Glomerular visceral epithelial cell (primary cell): ENCODE measurements around the gene KIF18A.
"Not testable (repeated sequence)": the region's sequence is repeated elsewhere in the genome, so short reads cannot be mapped to it uniquely, and the experiment has no call there.

Experiments used
- DNase-seq: peaks from one replicate; pipeline ENCODE4 v3.0.0-alpha.2; 2016; ENCODE audit errors: extremely low spot score

Gene KIF18A

DNA sequence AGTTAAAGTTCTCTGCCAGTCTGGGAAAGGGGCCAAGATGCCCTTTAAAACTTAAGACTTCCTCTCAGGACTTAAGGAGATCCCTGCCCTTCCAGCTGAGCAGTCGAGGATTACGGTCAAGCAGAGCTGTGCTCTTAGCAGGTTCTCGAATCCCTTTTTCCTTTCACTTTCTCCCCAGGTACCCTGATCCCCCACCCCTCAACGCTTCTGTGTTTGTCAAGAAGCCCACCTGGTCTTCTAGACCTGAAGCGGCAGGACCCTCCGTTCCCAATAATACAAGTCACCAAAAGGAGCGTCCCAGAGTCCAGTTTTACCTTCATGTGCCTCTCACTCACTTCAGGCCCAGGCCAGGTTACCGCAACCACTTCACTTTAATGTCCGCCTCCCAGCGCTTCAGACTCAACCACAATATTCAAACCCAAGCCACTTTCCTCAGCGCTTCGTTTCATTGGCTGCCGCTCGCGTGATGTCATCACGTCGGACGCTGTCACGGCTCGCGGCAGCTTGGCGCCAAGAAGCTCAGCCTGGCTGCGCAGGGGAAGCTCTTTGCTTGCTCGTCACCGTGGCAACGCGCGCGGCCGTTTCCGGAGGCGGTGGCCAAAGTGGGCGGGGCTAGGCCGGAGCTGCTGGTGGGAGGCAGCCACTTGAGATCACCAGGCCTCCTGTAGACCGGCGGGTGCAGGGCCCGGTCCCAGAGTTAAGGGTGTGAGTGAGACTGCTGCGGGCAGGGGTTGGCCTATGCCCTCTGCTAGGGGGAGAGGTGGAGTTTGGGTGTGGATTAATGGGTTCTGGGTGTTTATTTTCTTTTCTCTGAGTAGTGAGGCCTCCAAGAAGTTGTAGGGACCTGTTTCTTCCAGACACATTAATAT lies at the start of gene KIF18A, which contains the start of gene METTL15:
Gene KIF18A (minus strand): TSS at position 407 of the 869 bp plus-strand sequence. CDS start 10,209 bp downstream, outside the sequence.
Gene METTL15 (plus strand): TSS at position 639 of the 869 bp plus-strand sequence. CDS start 4,947 bp downstream, outside the sequence.
- DNase-seq = peak; percentile 99

DNA sequence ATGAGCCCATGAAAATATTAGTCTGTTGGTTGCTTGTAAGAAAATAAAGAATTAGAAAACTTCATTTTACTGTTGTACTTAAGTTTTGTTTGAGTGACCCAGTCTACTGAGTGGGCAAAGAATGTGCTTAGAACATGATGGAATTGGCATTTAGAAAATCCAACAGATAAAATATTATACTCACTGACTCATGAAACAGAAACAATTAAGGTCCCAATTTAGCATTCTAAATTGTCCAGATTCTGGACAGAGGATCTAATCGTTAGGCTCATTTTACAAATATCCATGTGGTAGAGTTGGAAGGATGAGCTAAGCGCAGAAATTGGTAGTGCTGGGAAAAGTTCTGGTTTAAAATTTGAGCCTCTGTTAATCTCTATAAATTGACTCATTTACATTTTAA lies 45.6 kb upstream of the KIF18A start:
- DNase-seq = no peak

DNA sequence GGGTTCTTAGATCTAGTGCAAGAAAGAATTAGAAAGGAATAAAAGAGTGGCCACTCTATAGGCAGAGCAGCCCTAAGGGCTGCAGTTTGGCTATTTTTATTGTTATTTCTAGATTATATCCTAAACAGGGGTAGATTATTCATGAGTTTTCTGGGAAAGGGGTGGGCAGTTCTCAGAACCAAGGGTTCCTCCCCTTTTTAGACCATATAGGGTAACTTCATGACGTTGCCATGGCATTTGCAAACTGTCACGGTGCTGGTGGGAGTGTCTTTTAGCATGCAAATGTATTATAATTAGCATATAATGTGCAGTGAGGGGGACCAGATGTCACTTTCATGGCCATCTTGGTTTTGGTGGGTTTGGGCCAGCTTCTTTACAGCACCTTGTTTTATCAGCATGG lies 44.8 kb upstream of the KIF18A start:
- DNase-seq = no peak

DNA sequence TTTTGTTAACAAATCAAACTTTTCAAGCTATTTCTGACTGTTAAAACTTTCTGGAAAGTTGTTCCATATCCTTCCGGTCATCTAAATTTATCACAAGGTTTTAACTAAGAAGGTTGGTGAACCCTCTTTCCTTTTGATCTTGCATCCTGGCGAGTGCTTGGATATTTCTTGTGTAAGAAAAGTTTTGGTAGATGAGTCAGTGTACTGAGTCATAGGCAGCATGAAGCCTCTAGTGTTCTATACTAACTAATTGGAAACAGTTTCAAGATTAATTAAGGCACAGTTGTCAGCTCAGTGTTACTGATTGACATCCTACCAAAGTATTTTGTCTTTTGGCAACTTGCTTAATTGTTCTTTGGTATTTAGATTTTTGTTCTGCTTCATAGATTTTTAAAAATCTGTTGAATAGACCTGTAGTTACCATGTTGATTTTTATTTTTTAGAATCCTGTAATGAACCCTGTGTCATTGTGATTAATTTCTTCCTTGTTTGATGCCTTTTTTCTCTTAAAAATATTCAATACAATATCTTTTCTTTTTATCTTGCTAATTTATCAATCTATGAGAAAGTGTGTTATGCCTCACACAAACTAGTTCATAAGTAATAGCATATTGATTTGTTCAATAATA lies 38.3 kb upstream of the KIF18A start:
- peak; percentile 69 for DNase-seq

DNA sequence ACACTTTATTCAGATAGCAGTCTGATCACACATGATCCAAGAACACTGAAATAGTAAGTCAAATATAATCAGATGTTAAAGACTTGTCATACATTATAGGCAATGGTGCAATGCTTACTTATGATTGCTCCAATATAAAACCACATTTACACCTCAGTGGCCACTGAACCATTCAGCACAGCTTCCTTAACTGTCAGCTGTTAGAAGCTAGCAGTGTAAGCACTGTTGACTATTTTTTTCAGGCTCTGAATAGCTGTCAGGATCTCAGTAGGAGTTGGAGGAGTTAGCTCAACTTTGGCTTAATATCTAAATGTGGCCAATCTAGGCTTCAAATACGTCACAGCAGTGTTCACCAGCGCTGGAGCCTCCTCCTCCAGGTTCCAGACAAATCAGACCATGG lies 36.9 kb upstream of the KIF18A start:
- peak; percentile 63 for DNase-seq

DNA sequence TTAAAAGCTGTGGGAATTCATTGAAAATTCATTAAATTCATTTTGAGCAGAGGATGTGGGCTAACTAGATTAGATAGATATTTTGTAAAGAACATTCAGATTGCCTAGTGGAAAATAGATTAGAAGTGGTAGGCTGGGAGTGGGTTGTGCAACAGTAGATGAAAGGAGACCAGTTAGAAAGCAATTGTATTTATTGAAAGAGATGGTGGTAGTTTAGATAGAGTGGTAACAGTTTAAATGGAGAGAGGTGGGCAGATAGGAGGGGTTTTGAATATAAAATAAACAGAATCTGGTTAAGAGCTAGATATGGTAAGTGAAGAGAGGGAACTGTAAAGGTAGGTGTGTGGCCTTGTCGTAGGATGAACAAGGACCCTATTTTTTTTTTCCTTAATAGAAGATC lies 34.8 kb upstream of the KIF18A start:
- DNase-seq = no peak

DNA sequence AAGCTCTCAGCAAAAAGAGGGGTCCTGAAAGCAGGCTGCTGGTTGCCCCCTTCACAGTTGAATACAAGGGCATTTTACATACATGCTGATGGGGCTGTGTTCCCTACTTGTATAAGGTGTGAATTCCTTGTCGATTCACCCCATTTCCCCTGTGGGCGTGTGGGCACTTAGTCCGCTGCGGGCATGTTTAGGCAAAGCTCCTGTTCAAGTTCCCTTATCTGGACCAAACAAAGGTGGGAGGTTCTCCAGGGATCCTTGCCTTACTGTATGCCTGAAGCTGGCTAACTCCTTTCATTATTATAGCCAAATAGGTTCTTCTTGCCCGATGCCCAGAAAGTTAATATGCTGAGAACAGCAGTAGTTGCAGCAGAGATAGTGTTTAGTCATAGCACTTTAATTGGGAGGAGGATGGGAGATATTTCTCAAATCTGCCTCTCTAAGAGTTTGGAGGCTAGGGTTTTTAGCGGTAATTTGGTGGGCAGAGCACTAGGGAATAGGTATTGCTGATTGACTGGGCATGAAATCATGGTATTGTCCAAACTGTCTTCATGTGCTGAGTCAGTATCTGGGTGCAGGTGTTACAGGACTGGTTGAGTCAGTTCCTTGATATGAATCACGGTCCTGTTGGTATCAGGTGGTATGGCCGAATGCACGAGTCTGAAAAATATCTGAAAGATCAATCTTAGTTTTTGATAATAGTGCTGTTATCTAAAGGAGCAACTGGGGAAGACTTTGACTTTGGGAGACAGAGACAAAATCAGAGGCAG lies 32.9 kb upstream of the KIF18A start:
- no peak for DNase-seq

DNA sequence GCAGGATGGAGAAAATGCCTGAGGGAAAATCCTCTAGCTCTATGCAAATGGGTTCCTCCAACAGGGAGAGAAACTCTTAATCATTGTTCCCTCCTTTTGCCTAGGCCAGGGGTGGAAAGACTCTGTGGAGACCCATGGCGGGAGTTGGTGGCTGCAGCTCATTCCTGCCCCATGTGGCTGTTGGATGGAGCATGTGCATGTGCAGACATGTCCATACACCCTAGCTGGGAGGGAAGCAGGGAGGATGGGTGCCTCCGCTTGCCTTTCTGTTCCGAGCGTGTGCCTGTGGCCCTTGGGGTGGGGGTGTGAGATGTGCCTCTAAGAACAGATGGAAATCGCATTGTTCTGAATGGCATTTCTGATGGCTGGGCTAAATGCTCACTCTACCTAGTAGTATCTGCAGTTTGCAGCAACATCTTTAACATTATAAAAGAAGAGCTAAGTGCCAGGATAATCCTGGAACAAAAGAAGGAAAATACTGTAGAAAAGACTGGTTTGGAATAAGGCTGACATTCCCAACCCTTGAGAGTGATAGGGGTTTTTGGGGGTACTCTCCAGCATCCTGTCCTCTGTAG lies 32.0 kb upstream of the KIF18A start:
- DNase-seq = no peak

DNA sequence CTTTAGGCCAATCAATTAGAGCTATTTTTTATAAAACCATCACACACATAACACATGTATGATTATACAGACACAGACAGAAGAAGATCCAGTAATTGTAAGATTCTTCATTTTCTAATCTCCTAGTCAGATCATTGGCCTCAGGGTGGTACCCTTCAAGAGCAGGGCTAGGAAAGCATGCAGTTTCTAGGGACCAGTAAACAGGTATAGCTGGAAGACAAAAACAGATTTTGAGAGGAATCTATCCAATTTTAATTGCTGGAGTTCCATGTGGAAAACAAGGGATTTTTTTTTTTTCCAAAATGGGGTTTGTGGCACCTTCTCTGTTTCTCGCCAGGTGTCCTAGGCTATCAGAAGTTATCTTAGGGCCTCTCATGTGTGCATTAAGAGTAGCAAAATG lies 29.9 kb upstream of the KIF18A start:
- DNase-seq = no peak

DNA sequence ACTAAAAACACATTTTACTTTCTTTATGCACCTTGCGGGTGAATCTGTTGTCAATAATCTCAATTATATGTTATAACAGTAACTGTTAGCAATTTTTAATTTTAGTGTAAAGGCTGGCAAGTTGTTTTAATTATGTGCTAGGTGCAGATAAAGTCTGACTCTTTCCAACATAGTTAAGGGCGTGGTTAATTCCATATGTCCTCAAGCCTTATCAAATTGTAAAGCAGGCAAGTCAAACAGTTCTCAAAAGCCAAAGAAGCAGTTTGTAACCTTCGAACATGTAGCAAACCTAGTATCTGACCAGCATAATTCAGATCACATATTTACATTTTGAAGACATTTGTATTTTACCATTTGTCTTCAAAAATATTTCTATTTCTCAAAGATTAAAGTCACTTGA lies 29.4 kb upstream of the KIF18A start:
- DNase-seq = no peak

DNA sequence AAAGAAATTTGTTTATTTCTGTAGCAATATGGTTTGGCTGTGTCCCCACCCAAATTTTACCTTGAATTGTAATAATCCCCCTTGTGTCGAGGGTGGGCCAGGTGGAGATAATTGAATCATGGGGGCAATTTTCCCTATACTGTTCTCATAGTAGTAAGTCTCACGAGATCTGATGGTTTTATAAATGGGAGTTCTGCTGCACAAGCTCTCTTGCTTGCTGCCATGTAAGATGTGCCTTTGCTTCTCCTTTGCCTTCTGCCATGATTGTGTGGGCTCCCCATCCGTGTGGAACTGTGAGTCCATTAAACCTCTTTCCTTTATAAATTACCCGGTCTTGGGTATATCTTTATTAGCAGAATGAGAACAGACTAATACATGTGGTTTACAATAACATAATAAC lies 28.2 kb upstream of the KIF18A start:
- DNase-seq = not testable (repeated sequence)

DNA sequence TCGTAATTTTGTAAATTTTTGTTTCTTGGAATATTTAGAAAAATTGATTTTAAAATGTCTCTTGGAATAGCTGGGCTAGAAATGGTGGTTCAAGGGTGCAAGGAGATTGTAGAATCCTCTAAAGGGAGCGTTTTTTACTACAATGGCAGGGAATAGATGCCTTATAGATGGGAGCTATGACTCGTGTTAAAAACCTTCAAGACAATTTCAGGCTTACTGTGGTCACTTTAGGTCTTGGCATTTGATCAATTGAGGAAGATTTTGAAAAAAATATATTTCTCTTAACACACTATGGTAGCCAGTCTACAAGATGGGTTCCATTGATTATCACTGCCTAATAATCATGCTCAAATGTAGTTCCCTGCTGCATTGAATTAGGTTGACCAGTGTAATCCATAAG lies 25.2 kb upstream of the KIF18A start:
- DNase-seq = peak; percentile 5

DNA sequence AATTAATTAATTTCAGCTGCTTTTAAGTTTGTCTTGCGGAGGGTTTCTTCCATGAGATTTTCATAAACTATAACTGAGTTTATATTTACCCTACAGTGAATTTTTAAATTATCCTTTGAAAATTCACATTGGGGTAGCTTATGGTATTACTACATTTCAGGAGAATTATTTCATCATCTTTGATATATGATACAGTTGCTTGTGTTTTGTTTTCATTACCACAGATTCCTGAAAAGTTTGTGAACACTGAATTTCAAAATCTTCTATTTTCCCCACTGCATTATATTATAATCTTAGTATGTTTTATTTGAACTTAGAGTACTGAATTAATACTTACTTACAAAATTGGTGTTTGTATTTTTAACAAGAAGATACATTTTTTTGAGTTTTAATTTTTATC lies 24.6 kb upstream of the KIF18A start:
- DNase-seq = no peak

DNA sequence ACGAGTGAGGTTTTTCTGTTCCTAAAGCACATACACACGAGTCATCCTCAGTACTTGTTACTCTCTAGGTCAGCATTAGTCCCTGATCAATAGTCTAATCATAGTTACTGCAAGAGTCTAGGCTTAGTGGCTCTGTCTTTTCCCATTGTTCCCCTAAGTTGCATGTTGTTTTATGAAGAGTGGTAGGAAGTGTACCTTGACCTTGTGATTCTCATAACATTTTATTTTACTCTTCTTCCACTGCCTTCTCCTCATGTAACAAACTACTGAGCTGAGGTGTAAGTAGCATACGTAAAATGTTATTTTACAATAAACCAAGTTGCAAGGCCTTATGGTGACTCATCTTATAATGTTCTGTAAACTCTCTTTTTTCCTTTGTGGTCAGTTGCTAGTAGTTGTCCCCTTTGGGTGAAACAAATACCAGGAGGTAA lies 15.2 kb upstream of the KIF18A start:
- peak; percentile 15 for DNase-seq

DNA sequence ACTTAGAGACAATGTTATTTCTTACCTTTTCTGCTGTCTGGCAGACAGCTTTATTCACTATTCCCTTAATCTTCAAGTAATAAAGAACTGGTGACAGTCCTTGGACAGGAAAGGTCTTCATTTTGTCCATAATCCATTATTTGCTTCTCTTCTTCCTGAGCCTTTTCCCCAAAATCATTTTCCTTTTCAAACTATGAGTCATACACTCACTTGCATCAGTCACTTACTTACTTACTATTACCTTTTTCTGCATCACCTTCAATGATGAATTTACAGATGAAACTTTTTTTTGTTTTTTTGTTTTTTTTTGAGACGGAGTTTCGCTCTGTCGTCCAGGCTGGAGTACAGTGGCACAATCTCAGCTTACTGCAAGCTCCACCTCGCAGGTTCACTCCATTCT lies 9.8 kb upstream of the KIF18A start:
- no peak for DNase-seq

DNA sequence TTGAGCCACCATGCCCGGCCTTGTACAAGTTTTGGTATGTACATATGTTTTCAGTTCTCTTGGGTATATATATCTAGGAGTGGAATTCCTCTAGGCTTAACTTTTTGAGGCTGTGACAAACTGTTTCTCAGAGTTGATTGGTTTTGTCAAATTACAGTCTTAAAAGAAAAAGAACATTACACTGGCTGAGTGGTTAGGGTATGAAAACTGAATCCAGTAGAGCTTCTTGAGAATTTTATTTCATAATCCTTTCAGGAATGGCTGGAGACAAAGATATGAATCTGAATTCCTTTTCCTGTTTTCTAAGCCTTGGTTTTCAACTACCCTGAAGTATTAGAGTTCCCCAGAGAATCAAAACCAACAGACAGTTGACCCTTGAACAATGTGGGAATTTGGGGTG lies 6.8 kb upstream of the KIF18A start:
- DNase-seq = no peak

DNA sequence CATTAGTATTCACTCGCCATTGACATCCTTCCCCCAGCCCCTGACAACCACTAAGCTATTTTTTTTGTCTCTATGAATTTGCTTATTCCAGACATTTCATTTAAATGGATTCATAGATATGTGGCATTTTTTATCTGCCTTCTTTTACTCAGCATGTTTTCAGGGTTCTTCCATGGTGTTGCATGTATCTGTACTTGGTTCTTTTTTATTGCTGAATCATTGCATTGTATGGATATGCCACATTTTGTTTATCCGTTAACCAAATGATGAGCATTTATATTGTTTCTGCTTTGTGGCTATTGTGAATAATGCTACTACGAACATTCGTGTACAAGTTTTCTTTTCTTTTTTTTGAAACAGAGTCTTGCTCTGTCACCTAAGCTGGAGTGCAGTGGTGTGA lies 6.2 kb upstream of the KIF18A start:
- no peak for DNase-seq

DNA sequence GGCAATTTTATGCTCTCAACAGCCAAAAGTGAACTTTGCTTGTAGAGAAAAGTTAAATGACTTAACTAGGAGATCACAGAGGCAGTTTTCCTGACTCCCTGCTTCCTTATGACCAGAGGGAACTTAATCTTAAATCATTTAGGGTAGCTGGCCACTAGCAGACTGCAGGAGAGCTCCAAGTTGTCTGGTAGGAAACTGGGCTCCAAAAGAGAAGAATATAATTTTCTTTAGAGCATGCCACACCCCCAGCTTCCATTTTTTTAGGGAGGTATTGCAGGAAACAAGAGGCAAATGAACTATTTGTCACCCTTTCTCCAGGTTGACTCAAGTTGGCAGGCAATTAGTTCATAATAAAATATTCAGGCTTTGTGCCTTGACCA lies 2.9 kb upstream of the KIF18A start:
- DNase-seq = peak; percentile 11

DNA sequence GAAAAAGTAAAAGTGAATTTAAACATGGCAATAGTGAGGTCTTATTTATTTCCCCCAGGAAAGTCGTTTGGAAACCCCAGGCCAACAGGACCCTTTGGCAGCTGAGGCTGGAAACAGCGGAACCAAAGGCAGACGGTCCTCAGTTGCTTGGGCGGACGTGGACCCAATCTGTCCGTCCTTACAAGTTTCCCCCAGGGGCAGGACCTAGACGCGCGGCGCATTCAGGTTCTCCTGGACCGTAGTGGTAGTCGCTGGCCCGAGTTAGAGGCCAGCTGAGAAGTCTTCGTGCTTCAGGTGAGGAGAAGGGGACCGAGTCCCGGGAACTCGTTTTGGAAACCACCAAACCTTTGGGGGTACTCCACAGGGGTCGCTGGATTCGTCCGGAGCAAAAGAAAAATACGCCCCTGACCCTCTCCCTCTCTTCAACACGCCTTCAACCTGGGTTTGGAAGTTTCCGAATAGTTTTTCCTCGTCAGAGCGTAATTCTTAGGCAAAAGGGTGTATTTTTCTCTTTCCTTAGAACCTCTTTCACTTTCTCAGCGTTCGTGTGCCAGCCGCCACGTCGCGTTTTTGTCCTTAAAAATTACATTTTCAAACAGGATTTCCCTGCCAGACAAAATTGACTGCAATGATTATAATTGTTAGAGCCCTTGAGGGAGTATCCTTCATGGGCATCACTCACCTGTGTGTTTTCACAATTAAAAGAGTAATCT lies 2.3 kb upstream of the KIF18A start:
- peak; percentile 81 for DNase-seq

DNA sequence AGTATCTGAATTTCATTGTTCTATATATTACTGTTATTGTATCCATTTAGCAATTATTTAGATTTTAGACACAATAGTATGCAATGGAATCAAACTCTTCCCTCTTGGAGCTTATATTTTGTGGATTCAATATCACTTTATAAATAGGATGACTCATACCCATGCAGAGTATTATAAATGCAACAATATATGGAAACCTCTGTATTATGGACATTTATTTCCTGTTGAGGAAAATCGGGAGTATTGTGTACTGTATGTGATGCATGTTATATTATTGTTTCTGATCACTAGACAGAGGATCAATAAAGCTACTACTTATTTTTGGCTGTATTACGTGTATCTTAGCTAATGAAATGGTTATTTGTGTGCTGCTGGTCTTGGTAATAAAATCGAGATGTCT lies 1.0 kb upstream of the KIF18A start:
- DNase-seq = no peak

DNA sequence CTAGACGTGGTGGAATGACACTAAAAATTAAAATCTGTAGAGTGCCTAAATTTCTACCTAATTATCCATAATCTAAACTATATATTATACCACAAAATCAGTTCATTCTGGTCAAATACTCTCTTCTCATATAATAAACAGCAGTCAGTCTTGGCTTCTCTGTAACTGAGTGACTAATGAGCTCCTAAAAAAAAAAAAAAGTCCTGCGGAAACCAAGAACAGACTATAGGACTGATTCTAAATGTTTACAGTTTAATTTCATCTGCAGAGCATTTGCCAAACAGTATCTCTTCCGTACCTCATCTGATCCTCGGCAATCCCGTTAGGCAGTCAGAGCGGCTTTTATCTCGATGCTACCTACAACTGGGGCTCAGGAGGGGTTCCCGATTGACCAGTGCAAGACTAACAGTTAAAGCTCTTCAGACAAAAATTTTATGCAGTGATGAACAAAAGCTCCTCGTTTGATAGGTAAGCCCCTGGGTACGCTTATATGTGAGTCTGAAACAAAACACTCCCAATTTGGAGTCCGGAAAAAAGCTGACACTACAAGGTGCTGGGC lies 686 bp downstream of the KIF18A start:
- DNase-seq = no peak
